ENCODE data around the gene SLA2.

Gene SLA2

DNA sequence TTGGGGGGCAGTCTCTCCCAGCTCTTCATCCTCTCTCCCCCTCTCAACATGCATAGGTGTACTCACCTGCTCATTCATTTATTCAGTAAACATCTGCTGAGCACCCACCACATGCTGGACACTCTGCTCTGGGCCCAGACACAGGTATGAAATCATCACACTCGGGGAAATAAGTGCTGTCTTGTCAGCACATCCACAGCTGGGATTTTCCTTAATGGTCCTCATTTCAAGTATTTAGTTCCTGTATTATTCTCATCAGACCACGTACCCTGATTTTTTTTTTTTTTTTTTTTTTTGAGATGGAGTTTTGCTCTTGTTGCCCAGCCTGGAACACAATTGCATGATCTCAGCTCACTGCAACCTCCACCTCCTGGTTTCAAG lies 21.1 kb downstream of the SLA2 start:
- TF ChIP-seq, protein P1, sequence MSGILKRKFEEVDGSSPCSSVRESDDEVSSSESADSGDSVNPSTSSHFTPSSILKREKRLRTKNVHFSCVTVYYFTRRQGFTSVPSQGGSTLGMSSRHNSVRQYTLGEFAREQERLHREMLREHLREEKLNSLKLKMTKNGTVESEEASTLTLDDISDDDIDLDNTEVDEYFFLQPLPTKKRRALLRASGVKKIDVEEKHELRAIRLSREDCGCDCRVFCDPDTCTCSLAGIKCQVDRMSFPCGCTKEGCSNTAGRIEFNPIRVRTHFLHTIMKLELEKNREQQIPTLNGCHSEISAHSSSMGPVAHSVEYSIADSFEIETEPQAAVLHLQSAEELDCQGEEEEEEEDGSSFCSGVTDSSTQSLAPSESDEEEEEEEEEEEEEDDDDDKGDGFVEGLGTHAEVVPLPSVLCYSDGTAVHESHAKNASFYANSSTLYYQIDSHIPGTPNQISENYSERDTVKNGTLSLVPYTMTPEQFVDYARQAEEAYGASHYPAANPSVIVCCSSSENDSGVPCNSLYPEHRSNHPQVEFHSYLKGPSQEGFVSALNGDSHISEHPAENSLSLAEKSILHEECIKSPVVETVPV (CRISPR knock-in tag; IDR thresholded peaks at IDR 0.05) = no peak
- TF ChIP-seq CSDC2 (CRISPR knock-in tag; IDR thresholded peaks at IDR 0.05) (no peak), ESRRG (CRISPR knock-in tag; IDR thresholded peaks at IDR 0.05) (no peak), ZFP3 (CRISPR knock-in tag; IDR thresholded peaks at IDR 0.05) (no peak), ZNF70 (CRISPR knock-in tag; IDR thresholded peaks at IDR 0.05) (no peak), TCF4 (CRISPR knock-in tag; IDR thresholded peaks at IDR 0.05; ENCODE audit: borderline replicate concordance) (no peak), ZNF565 (CRISPR knock-in tag; conservative IDR thresholded peaks at IDR 0.05; ENCODE audit: low read depth) (no peak), PPARA (CRISPR knock-in tag; IDR thresholded peaks at IDR 0.05; ENCODE audit: borderline replicate concordance) (no peak), RARB (CRISPR knock-in tag; IDR thresholded peaks at IDR 0.05) (no peak)
- TF ChIP-seq, protein P2, sequence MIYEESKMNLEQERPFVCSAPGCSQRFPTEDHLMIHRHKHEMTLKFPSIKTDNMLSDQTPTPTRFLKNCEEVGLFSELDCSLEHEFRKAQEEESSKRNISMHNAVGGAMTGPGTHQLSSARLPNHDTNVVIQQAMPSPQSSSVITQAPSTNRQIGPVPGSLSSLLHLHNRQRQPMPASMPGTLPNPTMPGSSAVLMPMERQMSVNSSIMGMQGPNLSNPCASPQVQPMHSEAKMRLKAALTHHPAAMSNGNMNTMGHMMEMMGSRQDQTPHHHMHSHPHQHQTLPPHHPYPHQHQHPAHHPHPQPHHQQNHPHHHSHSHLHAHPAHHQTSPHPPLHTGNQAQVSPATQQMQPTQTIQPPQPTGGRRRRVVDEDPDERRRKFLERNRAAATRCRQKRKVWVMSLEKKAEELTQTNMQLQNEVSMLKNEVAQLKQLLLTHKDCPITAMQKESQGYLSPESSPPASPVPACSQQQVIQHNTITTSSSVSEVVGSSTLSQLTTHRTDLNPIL (CRISPR knock-in tag; IDR thresholded peaks at IDR 0.05; ENCODE audit: low read depth) = no peak
- no peak for ATAC-seq

DNA sequence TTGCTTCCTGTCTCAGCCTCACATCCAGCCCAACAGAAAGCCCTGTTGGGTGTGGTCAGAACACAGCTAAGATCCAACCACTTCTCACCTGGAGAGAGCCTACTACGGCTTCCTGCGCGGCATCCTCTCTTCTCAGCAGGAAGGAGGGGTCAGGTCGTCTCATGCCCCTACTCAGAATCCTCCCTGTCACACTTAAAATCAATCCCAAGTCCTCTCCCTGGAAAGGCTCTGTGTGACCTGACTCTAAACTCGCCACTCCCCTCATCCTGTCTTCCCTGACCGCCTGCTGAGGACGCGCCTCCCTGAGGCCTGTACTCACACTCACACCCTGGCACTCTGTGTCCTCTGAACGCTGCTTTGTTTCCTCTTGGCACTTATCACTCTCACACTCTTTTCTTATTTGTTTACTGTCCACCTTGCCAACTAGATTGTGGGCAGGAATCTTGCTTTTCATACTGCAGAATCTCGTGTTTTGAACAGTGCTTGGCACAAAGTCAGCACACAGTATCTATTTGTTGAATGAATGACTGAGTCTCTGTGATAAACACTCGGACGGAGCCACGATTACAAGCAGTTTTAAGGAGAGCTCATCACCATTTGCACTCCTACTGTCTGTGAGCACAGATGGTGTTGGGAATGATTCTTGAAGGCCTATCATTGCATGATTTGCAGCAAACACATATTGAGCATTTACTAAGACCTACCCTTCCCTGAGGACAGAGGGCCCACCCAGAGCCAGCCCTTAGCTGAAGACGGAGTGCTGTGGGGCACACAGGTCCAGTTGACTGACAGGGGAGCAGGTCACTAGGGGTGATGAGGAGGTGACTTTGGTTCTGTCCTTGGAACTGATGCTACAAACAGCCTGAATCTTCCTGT lies 21.7 kb downstream of the SLA2 start:
- ATAC-seq = no peak
- TF ChIP-seq PPARA (CRISPR knock-in tag; IDR thresholded peaks at IDR 0.05; ENCODE audit: borderline replicate concordance) = no peak
- TF ChIP-seq BACH2 (CRISPR knock-in tag; IDR thresholded peaks at IDR 0.05; ENCODE audit: borderline replicate concordance) = no peak
- TF ChIP-seq ZNF70 (CRISPR knock-in tag; IDR thresholded peaks at IDR 0.05) = no peak
- no peak for TF ChIP-seq TCF4 (CRISPR knock-in tag; IDR thresholded peaks at IDR 0.05; ENCODE audit: borderline replicate concordance)

DNA sequence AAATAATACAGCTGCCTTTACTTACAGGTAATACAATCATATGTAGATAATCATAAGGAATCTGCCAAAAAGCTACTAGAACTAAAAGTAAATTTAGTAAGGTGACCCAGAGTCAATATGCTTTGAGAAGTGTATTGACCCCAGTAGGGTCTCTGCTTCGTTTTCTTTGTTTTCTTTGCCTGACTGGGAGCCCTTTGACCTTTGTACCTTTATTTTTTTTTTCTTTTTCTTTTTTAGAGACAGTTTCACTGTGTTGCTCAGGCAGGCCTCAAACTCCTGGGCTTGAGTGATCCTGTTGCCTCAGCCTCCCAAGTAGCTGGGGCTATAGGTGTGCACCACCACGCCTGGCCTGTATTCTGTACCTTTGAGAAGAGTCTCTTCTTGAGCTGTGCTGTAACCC lies 22.6 kb downstream of the SLA2 start:
- no peak for TF ChIP-seq ZFP3 (CRISPR knock-in tag; IDR thresholded peaks at IDR 0.05)
- TF ChIP-seq TCF4 (CRISPR knock-in tag; IDR thresholded peaks at IDR 0.05; ENCODE audit: borderline replicate concordance) = no peak
- no peak for TF ChIP-seq GLIS3 (CRISPR knock-in tag; IDR thresholded peaks at IDR 0.05)
- TF ChIP-seq, protein P3, sequence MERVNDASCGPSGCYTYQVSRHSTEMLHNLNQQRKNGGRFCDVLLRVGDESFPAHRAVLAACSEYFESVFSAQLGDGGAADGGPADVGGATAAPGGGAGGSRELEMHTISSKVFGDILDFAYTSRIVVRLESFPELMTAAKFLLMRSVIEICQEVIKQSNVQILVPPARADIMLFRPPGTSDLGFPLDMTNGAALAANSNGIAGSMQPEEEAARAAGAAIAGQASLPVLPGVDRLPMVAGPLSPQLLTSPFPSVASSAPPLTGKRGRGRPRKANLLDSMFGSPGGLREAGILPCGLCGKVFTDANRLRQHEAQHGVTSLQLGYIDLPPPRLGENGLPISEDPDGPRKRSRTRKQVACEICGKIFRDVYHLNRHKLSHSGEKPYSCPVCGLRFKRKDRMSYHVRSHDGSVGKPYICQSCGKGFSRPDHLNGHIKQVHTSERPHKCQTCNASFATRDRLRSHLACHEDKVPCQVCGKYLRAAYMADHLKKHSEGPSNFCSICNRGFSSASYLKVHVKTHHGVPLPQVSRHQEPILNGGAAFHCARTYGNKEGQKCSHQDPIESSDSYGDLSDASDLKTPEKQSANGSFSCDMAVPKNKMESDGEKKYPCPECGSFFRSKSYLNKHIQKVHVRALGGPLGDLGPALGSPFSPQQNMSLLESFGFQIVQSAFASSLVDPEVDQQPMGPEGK (CRISPR knock-in tag; IDR thresholded peaks at IDR 0.05; ENCODE audit: borderline replicate concordance) = no peak
- no peak for TF ChIP-seq ESRRG (CRISPR knock-in tag; IDR thresholded peaks at IDR 0.05)
- TF ChIP-seq RARB (CRISPR knock-in tag; IDR thresholded peaks at IDR 0.05) = no peak
- no peak for TF ChIP-seq ARNTL (CRISPR knock-in tag; IDR thresholded peaks at IDR 0.05; ENCODE audit: borderline replicate concordance, low read depth)
- no peak for TF ChIP-seq PPARA (CRISPR knock-in tag; IDR thresholded peaks at IDR 0.05; ENCODE audit: borderline replicate concordance)
- TF ChIP-seq ZNF565 (CRISPR knock-in tag; conservative IDR thresholded peaks at IDR 0.05; ENCODE audit: low read depth) = no peak
- TF ChIP-seq ZNF70 (CRISPR knock-in tag; IDR thresholded peaks at IDR 0.05) = no peak
- TF ChIP-seq ZFP30 (CRISPR knock-in tag; IDR thresholded peaks at IDR 0.05) = no peak
- TF ChIP-seq OSR1 (CRISPR knock-in tag; IDR thresholded peaks at IDR 0.05) = no peak
- ATAC-seq = no peak

DNA sequence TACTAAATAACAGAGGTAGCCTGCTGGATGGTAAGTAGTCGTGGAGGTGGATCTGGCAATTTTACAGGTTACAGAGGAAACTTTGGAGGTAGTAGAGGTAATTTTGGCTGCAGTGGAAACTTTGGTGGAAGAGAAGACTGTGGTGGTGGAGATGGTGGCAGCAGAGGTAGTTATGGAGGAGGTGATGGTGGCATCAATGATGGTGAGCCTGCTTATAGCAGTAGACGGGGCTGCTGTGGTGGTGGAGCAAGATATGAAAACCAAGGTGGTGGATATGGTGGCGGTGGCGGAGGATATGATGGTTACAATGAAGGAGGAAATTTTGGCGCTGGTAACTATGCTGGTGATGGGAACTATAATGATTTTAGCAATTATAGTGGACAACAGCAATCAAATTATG lies 25.1 kb downstream of the SLA2 start:
- TF ChIP-seq ISL1 (CRISPR knock-in tag; IDR thresholded peaks at IDR 0.05) = no peak
- TF ChIP-seq TOX (CRISPR knock-in tag; IDR thresholded peaks at IDR 0.05; ENCODE audit: borderline replicate concordance) = no peak
- TF ChIP-seq CSDC2 (CRISPR knock-in tag; IDR thresholded peaks at IDR 0.05) = no peak

DNA sequence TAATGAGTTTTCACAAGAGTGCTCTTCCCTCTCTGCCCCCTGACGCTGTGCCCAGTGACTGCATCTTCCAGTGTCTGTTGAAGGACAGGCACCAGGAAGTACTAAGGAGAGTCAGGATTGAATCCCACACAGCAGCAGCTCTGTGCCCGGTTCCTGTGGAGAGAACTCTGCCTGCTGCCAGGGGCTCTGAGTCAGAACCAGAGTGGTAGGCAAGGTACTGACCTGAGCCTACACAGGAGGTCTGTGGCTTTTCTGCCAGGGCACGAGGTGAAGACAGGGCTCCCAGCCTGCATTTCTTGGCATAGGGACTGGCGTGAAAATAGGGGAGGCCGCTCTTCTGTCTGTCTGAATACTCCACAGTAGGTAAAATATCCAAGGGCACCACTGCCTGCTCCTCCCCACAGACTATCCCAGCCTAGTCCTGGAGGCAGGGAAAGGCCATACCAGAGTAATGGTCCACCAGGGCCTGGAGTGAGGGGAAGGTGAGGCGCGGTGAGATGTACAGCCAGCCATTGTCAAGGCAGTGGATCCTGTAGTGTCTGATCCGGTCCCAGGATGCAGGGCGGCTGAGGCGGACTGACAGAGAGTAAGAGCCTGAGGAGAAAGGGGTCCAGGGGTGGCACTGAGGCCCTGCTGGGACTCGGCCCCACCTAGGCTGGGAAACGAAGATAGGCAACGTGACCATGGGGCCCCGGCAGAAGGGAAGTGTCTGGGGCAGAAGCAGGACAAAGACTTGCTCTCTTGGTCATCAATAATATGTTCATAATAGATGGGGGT lies 31.0 kb downstream of the SLA2 start:
- no peak for TF ChIP-seq CSDC2 (CRISPR knock-in tag; IDR thresholded peaks at IDR 0.05)
- no peak for TF ChIP-seq ESRRG (CRISPR knock-in tag; IDR thresholded peaks at IDR 0.05)
- TF ChIP-seq, protein P4, sequence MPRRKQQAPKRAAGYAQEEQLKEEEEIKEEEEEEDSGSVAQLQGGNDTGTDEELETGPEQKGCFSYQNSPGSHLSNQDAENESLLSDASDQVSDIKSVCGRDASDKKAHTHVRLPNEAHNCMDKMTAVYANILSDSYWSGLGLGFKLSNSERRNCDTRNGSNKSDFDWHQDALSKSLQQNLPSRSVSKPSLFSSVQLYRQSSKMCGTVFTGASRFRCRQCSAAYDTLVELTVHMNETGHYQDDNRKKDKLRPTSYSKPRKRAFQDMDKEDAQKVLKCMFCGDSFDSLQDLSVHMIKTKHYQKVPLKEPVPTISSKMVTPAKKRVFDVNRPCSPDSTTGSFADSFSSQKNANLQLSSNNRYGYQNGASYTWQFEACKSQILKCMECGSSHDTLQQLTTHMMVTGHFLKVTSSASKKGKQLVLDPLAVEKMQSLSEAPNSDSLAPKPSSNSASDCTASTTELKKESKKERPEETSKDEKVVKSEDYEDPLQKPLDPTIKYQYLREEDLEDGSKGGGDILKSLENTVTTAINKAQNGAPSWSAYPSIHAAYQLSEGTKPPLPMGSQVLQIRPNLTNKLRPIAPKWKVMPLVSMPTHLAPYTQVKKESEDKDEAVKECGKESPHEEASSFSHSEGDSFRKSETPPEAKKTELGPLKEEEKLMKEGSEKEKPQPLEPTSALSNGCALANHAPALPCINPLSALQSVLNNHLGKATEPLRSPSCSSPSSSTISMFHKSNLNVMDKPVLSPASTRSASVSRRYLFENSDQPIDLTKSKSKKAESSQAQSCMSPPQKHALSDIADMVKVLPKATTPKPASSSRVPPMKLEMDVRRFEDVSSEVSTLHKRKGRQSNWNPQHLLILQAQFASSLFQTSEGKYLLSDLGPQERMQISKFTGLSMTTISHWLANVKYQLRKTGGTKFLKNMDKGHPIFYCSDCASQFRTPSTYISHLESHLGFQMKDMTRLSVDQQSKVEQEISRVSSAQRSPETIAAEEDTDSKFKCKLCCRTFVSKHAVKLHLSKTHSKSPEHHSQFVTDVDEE (CRISPR knock-in tag; IDR thresholded peaks at IDR 0.05) = no peak
- TF ChIP-seq TOX (CRISPR knock-in tag; IDR thresholded peaks at IDR 0.05; ENCODE audit: borderline replicate concordance) = no peak
- TF ChIP-seq ZNF70 (CRISPR knock-in tag; IDR thresholded peaks at IDR 0.05) = no peak
- ATAC-seq = no peak

More for the DNA sequence above, 25.1 kb downstream of the SLA2 start:
- ATAC-seq = no peak

All from SK-N-SH treated with all-trans-retinoic acid at 6 μM for 48 hours (cell line).